ENCODE results near the gene ITGA11. TPM values are rescaled to one million over a fixed set of nuclear protein-coding genes. Genes with fewer than 3 reads are reported as not detected.

The ITGA11 gene
- total and polyA plus RNA-seq, 12 donors = 1.4 to 25.9 (median 12.3) TPM

DNA sequence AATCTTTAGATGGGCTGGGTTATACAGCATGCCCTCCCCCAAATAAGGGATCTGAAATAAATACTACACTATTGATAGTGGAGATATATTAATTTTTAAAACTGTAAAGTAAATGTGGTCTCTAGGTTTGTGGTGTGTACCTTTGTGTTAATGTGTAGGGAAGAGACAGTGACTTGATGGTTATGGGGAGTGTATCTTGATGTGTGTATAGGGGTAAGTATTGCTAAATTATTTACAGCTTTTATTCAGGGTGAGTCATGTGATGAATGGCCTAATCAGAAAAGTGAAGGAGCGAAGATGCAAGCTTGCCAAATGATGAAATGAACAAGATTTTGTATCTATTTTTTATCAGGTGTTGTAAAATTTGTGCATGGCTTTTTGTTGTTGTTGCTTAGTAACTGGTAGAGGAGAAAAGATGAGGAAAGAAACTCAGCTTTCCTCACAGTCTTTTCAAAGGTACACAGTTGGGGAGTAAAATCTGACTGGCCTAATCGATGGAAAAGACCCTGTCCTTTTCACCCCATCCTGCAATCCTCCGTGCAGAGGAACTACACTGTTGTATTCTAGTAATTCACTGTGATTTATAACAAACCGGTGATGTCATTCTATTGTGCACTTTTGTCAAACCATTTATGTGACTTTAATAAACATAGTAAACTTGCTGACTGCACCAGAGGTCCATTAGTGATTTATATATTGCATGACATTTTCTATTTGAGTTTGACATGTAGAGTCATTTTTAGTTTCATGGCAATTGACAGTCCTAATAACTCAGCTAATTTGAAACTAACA is 136.8 kb downstream of the ITGA11 start:
- DNase-seq = peak in 1 of 2 donors; percentile 0
- no peak for ATAC-seq
- no peak overlapping the region for H3K4me3 ChIP-seq

DNA sequence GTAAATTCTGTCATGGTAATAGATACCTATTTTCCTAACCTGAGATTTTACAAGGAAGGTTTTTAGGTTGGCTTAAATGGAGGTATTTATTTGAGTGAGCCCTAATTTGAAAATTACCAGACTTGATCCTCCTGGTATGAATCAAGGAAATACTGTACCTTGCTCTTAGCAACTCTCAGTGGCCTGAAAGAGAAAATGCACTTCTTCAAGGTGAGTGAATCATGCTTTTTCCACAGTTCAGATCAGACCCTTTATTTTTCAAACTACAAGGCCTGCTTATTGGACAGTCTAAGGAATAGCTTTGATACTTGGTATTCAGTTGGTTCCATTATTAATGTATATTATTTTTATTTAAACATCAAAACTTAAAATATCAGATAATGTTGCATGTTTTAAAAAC is 139.0 kb downstream of the ITGA11 start:
- Histone ChIP-seq H3K27me3 (no peaks in the 10 kb centered on the region), H3K9me3 (no peaks in the 10 kb centered on the region), H3K4me1 (peaks cover 0 to 89% (median 70%) of the 10 kb centered on the region in 9 donors), H3K4me3 (no peak overlapping the region), H3K36me3 (peaks cover 0 to 62% (median 11%) of the 10 kb centered on the region in 9 donors), H3K27ac (peak overlapping the region in 1 of 10 donors; percentile 4)
- intact Hi-C loops (cut with DNase I) = no loop called here
- TF ChIP-seq, protein P1, sequence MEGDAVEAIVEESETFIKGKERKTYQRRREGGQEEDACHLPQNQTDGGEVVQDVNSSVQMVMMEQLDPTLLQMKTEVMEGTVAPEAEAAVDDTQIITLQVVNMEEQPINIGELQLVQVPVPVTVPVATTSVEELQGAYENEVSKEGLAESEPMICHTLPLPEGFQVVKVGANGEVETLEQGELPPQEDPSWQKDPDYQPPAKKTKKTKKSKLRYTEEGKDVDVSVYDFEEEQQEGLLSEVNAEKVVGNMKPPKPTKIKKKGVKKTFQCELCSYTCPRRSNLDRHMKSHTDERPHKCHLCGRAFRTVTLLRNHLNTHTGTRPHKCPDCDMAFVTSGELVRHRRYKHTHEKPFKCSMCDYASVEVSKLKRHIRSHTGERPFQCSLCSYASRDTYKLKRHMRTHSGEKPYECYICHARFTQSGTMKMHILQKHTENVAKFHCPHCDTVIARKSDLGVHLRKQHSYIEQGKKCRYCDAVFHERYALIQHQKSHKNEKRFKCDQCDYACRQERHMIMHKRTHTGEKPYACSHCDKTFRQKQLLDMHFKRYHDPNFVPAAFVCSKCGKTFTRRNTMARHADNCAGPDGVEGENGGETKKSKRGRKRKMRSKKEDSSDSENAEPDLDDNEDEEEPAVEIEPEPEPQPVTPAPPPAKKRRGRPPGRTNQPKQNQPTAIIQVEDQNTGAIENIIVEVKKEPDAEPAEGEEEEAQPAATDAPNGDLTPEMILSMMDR (IDR thresholded peaks at IDR 0.05) = no peak
- DNase-seq = no peak
- ATAC-seq = no peak

More for the DNA sequence above, 136.8 kb downstream of the ITGA11 start:
- Histone ChIP-seq H3K9me3 (no peaks in the 10 kb centered on the region), H3K36me3 (peaks cover 0 to 54% (median 11%) of the 10 kb centered on the region in 9 donors), H3K4me1 (peaks cover 4 to 86% (median 68%) of the 10 kb centered on the region in 9 donors), H3K27me3 (no peaks in the 10 kb centered on the region), H3K27ac (peak overlapping the region in 1 of 10 donors; percentile 12)
- WGBS, 2 donors = 56 to 59% methylated on average over 4 of the region's 4 CpGs
- TF ChIP-seq, protein P1 (IDR thresholded peaks at IDR 0.05) = no peak
- intact Hi-C loops (cut with DNase I) = loop anchor here in 1 of 10 donors (5.0 kb wide), 1 partner anchor 43 kb away; no protein-coding TSS in a partner anchor

DNA sequence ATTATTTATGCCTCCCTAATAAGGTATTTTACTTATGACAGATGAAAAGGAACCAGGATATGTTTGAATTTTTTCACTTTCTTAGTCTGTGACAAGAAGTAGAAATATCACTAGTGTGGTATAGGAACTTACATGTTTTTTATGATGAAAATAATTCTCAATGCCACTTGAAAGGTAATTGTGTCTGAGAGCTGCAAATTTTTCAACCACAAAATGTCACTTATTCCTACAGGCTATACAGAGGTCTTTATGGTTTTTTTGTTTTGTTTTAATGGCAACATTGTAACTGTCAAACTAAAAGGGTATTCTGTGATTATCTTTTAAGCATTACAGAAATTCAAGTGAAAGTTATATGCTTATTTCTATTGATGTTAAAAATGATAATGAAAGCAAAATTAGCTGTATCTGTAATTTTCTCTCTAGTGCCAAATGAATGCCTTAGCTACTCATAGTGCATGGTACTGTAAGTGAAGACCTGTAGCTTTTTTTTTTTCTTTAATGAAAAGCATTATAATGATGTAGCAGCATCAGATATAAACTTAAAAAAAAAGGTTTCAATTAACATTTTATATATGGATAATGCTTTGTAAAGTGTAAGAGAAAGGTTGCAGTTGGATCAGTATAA is 139.7 kb downstream of the ITGA11 start:
- Histone ChIP-seq H3K4me3 (no peak overlapping the region), H3K27me3 (no peaks in the 10 kb centered on the region), H3K36me3 (peaks cover 0 to 57% (median 11%) of the 10 kb centered on the region in 9 donors), H3K9me3 (no peaks in the 10 kb centered on the region), H3K4me1 (peaks cover 0 to 96% (median 75%) of the 10 kb centered on the region in 9 donors), H3K27ac (peak overlapping the region in 2 of 10 donors; percentile 4 to 5)
- TF ChIP-seq, protein P1 (IDR thresholded peaks at IDR 0.05) = no peak
- intact Hi-C loops (cut with DNase I) = no loop called here
- DNase-seq (no peak), ATAC-seq (no peak)

DNA sequence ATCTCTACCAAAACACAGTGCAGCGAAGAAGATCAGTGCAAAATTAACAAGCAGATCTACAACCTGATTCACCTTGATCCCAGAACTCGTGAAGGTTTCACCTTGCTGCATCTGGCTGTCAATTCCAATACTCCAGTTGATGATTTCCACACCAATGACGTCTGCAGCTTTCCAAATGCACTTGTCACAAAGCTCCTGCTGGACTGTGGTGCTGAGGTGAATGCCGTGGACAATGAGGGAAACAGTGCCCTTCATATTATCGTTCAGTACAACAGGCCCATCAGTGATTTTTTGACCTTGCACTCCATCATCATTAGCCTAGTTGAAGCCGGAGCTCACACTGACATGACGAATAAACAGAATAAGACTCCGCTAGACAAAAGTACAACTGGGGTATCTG is 141.2 kb downstream of the ITGA11 start:
- WGBS, 2 donors = 65 to 76% methylated on average over 8 of the region's 8 CpGs
- no peaks in the 10 kb centered on the region for H3K9me3 ChIP-seq
- no peak overlapping the region for H3K4me3 ChIP-seq
- peak overlapping the region in 4 of 10 donors; percentile 4 to 60 (median 26) for H3K27ac ChIP-seq
- H3K4me1 ChIP-seq = peaks cover 0 to 98% (median 85%) of the 10 kb centered on the region in 9 donors
- intact Hi-C loops (cut with DNase I) = no loop called here
- DNase-seq = no peak
- peaks cover 0 to 64% (median 11%) of the 10 kb centered on the region in 9 donors for H3K36me3 ChIP-seq
- H3K27me3 ChIP-seq = no peaks in the 10 kb centered on the region
- peak in 7 of 8 donors; percentile 23 to 76 (median 59) for ATAC-seq
- TF ChIP-seq, protein P1 (IDR thresholded peaks at IDR 0.05) = no peak
